GM21423 (cell line): ENCODE measurements around the gene TBRG1.

Source experiments
- ATAC-seq: cut with Tn5 transposase; IDR thresholded peaks from one replicate; pipeline ENCODE4 v1.9.1; 2021; ENCODE audit warnings: mild to moderate bottlenecking, moderate library complexity; ENCODE audit not compliant: unreplicated experiment

TBRG1 gene

GRCh38 chr11:124612045-124612444 lies 10.6 kb upstream of the TBRG1 start:
- ATAC-seq, result peak; percentile 48

GRCh38 chr11:124612567-124613246 lies 10.0 kb upstream of the TBRG1 start:
- no peak for ATAC-seq

DNA sequence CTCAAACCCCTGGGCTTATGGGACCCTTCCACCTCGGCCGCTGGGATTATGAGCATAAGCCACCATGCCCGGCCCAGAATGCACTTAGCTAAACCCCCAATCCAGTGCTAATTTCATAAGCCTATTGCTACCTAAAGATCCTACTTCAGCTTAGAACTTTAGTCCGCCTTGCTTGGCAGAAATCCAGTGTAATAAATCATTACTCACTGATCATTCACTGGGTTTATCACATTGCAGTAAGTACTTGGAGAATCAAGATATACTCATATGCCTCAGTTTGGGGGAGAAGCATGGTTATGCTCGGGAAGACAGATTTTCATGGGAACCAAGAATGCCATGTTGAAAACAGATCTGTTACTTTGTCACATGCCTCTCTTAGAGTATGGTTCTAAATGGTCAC lies 3.8 kb upstream of the TBRG1 start:
- ATAC-seq, result no peak

DNA sequence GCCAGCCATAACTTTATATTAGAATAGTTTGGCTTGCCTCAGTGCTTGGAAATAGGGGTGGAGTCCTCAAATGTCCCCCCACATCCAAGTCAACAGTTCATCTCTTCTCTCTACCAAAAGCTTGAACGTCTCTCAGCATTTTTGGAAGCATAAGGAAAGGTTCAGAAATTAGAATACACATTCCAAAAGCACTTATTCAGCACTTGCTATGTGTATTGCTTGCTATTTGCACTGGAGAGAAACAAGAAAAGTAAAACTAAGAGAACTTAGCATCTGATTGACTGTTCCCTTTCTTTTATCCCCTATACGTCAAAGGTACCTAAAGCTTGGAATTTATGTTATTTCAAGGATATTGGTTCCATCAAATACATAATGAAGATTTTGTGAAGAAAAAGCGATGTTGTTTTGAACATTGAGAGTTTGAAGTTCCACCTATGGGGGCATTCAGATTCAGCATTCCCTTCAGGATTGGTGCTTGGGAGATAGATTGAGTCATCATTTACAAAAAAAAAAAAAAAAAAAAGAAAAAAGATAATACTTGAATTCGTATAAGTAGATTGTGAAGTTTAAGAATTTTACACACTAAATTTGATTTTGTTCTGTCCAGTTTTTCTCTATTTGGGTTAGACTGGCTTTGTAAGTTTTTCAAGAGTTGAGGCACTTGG lies 1.3 kb downstream of the TBRG1 start:
- no peak for ATAC-seq

DNA sequence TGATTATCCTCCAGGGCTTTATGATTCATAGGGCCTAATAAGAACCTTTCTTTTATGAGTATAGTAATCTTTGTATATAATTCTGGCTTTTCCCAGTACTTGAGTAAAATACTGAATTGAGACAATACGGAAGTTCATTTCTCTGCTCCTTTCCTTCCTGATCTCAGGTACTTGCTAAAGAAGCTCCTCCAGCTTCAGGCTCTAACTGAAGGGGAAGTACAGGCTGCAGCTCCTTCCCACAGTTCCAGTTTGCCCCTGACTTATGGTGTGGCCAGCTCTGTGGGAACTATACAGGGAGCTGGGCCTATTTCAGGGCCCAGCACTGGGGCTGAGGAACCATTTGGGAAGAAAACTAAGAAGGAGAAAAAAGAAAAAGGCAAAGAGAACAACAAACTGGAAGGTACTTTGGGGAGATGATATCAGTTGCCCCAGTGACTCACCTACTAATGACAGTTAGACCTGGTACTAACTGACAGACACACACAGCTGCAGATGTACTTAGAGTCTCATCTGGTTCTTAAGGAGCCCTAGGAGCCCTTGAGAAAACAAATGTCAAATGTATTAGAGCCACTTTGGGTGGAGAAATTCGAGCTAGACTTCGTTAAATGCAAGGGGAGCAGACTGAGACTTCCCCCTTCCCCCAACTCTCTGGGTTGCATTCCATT lies 3.0 kb downstream of the TBRG1 start:
- ATAC-seq, result no peak

DNA sequence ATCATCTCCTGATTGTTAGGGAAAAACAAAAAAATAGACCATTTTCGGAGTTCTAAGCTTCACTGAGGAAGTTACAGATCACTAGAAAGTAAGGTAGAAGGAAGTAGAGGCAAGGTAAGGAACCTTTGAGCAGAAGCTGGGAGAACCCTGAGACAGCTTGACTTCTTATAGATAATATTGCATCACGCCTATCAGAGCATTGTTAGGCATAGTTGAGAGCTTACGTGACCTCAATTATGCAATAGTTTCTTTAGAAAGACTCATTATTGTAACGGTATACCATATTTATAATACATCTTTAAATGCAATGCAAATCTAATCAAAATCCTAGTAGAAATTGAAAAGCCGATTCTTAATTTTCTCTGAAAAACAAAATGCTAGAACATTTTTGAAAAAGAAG lies 4.9 kb downstream of the TBRG1 start:
- no peak for ATAC-seq

DNA sequence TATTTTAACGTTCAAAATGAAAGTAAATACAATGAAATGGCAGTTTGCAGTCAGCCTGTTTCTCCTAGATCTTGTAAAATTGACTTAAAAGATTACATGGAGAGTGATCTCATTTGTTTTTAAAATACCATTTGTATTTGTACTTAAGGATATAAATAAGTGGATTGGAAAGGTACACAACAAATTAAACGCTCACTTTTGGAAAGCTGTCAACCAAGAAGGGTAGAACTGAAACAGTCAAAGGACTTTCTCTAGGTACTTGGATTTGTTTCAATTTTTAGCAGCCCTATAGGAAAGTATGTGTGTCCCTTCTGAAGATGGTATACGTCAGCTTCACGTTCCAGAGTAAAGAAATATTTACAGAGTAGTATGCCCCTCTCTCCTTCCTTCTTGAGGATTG lies 7.3 kb downstream of the TBRG1 start:
- no peak for ATAC-seq

GRCh38 chr11:124633355-124633754 lies 10.7 kb downstream of the TBRG1 start:
- no peak for ATAC-seq

DNA sequence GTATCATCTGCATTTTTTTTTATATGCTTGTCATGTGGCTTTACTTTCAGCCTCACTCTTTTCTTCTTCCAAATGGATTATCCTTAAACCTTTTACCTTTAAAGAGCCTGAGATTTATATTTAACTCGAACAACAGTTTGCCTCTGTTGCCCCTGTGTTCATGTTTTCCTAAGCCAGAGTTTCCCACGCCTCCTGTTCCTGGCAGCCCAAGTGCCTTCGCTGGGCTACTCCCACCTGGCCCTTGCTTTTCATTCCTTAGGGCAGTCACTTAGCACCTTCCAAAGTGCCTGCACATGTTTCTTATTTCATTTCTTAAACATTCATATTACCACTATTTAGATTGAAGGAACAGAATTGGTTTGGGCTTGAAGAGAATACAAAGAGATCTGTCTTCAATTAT lies 13.3 kb downstream of the TBRG1 start:
- ATAC-seq, result no peak

DNA sequence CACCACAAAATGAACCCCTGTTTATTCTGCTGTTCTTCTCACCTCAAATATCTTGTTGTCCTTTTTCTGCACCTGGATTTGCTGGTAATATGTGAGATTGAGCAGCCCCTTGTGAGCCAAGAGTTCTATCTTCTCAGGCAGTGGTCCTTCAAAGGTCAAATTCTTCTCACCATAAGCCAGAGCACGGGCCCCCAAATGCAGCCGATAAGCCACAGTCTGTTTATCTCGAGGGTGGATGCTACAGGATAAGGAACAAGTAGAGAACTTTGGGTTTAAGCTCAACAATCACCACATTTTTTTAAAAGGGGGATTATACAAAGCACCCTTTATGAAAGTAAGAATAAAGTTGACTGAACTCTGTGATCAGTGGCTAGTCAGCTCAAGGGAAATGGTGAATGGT lies 15.8 kb downstream of the TBRG1 start:
- ATAC-seq, result no peak

- no peak for ATAC-seq
Observed at GRCh38 chr11:124639186-124639585, 16.5 kb downstream of the TBRG1 start.

- ATAC-seq, result no peak
Observed at GRCh38 chr11:124640666-124641065, 18.0 kb downstream of the TBRG1 start.

- ATAC-seq, result no peak
Observed at GRCh38 chr11:124642628-124643027, 20.0 kb downstream of the TBRG1 start.

DNA sequence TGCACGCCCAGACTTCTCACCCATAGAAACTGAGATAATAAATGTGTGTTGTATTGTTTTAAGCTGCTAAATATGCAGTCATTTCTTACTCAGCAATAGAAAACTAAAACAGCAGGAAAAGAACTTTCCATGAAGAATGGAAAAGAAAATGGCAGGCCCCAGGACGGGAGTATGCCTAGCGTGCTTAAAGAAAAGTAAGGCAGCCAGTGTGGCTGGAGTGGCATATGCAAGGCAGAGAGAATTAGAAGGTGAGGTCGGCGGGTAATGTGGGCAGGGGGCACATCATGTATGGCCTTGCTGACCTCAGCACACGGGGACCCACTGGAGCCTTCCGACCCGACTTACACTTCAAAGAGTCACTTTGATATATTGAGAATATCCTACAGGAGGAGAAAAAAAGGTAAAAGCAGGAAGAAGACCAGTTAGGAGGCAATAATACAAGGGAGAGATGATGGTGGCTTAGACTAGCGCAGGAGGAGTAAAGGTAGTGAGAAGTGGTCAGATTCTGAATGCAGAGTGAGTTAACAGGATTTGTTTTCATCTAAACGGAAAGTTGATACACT lies 20.5 kb downstream of the TBRG1 start:
- ATAC-seq, result no peak

- ATAC-seq, result no peak
Observed at GRCh38 chr11:124643605-124644425, 21.2 kb downstream of the TBRG1 start.

- no peak for ATAC-seq
Observed at GRCh38 chr11:124644426-124645280, 22.0 kb downstream of the TBRG1 start.

DNA sequence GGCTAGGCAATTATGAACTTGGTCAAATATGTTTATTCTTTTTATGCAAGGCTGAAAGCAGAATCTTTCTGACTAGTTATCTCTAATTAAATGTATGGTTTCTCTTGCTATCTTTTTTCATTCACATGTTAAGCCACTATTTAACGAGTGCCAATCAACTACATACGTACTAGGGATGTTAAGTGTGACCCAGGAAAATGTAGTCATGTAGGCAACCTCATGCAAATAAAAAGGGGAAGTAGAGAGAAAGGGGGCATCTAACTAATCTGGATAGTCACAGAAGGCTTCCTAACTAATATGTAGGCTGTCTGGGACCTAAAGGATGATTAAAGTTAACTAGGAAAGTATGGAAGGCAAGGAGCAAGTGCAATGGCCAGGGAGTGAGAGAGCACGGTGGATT lies 23.5 kb downstream of the TBRG1 start:
- ATAC-seq, result no peak

GRCh38 chr11:124648610-124649009 lies 25.9 kb downstream of the TBRG1 start:
- ATAC-seq, result no peak

DNA sequence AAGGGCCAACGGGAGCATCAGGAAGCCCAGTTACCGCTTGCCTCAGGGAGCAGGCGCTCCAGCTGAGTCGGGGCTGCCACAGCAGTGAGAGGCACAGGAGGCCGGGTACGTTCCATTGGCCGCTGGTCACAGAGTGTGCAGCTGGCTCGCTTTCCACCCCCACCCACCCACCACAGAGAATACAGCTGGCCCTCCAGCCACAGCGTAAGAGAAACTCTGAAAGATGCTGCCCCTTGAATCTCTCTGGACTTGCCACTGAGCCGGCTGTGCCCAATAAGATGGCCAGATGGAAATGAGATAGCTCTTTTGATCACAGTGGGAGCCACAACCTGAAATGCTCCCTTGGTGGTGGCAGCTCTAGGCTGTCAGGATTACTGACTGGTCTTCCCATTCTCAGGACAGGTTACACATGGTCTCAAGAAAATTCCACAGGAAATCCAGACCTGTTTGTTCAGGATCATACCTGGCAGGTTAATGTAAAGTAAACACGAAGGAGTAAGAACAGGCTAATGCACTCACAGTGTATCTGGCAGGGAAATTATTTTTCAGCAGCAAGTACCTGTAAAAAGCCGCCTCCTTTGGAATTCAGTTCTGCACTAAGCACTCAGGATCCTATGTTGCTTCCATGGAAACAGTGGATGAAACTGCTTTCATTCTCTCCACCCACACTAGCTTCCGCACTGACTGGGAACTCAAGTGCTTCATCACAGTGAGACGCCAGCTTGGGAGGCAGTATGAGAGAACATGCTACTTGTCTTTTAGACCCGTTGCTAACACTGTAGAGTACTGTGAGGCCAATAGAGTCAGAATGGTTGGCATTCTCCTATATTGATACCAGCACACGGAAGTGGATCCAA lies 34.3 kb downstream of the TBRG1 start:
- ATAC-seq, result no peak
